Measurements from ENCODE around the gene SENP5.

SENP5 gene

DNA sequence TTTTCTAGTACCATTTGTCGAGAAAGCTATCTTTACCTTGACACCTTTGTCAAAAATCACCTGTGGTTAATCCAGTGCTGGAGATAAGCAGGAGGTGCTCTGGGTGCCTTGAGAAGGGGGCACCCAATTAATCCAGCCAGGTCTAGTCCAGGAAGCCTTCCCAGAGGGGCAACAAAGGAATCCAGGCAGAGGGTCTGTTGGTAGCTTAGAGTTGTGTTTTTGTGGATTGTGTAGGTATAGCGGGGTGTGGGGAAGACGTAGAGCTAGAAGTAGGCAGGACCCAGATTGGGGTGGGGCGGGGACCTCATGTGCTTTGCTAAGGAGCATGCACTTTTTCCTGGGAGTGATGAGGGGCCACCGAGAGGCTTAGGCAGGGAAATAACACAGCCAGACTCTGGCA, 106.9 kb downstream of the SENP5 start:
- no peak for DNase-seq (ENCODE audit: low read depth, low spot score)
- Histone ChIP-seq H3K9ac (ENCODE audit: insufficient read length, low read depth) (no peak overlapping the region), H3K4me1 (ENCODE audit: insufficient read depth, insufficient read length) (no peaks in the 10 kb centered on the region)

DNA sequence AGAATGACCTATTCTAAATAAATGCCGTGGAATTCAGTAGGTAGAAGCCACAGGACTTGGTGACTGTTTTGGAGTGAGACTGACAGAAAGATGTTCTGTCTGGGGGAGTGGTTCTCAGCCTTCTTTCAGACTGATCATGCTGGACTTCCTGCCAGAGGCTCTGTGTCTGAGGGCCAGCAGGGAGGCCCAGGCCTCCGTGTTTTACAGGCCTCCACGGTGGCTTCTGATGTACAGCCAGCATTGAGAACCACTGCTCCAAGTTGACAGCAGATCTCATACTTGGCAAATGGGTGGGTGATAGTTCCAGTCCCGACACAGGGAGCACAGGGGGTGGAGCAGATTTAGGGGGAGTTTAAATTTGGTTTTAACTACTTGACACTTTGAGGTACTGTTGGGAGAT, 107.6 kb downstream of the SENP5 start:
- no peaks in the 10 kb centered on the region for H3K4me1 ChIP-seq (ENCODE audit: insufficient read depth, insufficient read length)
- no peak overlapping the region for H3K4me3 ChIP-seq (ENCODE audit: insufficient read length, low read depth)
- TF ChIP-seq YY1 (IDR thresholded peaks at IDR 0.05; ENCODE audit: insufficient read depth, insufficient read length): no peak
- TF ChIP-seq ZNF274 (IDR thresholded peaks at IDR 0.05; ENCODE audit: low read depth, low read length): no peak
- no peak for TF ChIP-seq SUZ12 (IDR thresholded peaks at IDR 0.05; ENCODE audit: extremely low read depth, insufficient read depth, insufficient read length)
- no peaks in the 10 kb centered on the region for H3K36me3 ChIP-seq (ENCODE audit: insufficient read depth, insufficient read length, low read length)
- DNase-seq (ENCODE audit: low read depth, low spot score): no peak
- peaks cover 13% of the 10 kb centered on the region for H3K27me3 ChIP-seq (ENCODE audit: insufficient read depth, insufficient read length)
- peaks cover 22% of the 10 kb centered on the region for H3K9me3 ChIP-seq (ENCODE audit: insufficient read depth, low read length)
- H3K9ac ChIP-seq (ENCODE audit: insufficient read length, low read depth): no peak overlapping the region

More for the DNA sequence above, 106.9 kb downstream of the SENP5 start:
- peaks cover 20% of the 10 kb centered on the region for H3K27me3 ChIP-seq (ENCODE audit: insufficient read depth, insufficient read length)
- no peak for TF ChIP-seq ZNF274 (IDR thresholded peaks at IDR 0.05; ENCODE audit: low read depth, low read length)
- TF ChIP-seq YY1 (IDR thresholded peaks at IDR 0.05; ENCODE audit: insufficient read depth, insufficient read length): no peak
- no peak for TF ChIP-seq SUZ12 (IDR thresholded peaks at IDR 0.05; ENCODE audit: extremely low read depth, insufficient read depth, insufficient read length)
- H3K4me3 ChIP-seq (ENCODE audit: insufficient read length, low read depth): no peak overlapping the region
- H3K9me3 ChIP-seq (ENCODE audit: insufficient read depth, low read length): peaks cover 25% of the 10 kb centered on the region
- no peaks in the 10 kb centered on the region for H3K36me3 ChIP-seq (ENCODE audit: insufficient read depth, insufficient read length, low read length)

DNA sequence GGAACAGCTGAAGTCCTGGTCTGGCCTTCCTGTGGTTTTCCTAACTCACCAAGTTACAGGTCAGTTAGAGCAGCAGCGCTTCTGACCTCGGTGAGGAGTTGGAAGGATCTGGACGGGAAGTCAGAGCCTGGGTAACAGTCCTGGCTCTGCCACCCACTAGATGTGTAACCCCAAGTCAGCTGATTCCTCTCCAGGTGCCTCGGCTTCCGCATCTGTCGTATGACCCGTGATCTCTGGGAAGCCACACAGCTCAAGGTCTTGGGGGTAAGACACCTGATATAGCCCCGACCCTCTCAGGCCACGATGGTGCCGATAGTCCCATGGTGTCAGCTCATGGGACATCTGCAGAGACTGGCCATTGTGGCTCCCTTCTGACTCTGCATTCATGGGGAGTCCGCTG, 109.2 kb downstream of the SENP5 start:
- DNase-seq (ENCODE audit: low read depth, low spot score): no peak
- no peak for TF ChIP-seq YY1 (IDR thresholded peaks at IDR 0.05; ENCODE audit: insufficient read depth, insufficient read length)
- H3K27me3 ChIP-seq (ENCODE audit: insufficient read depth, insufficient read length): no peaks in the 10 kb centered on the region
- H3K4me3 ChIP-seq (ENCODE audit: insufficient read length, low read depth): no peak overlapping the region
- no peak overlapping the region for H3K9ac ChIP-seq (ENCODE audit: insufficient read length, low read depth)
- peaks cover 14% of the 10 kb centered on the region; the same call in 1 of the 2 replicates for H3K9me3 ChIP-seq (ENCODE audit: insufficient read depth, low read length)
- H3K4me1 ChIP-seq (ENCODE audit: insufficient read depth, insufficient read length): no peaks in the 10 kb centered on the region
- H3K36me3 ChIP-seq (ENCODE audit: insufficient read depth, insufficient read length, low read length): no peaks in the 10 kb centered on the region

DNA sequence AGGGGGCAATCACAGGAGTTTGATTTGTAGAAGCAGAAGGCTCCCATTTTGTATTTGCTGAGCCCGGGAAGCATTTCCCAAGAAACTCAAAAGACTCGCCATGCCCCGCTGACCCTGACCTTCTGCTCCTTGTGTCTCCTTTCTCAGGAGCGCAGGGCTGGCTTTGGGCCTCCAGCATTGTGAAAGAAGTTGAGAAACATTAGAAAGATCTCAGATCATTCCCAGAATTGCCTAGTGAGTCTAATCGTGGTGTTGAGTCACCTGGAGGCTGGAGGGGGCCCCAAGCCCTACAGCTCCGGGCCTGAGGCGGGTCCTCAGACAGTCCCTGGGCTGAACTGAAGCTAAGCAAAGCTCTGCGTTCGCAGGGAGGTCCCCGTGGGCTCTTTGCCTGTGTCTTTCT, 111.8 kb downstream of the SENP5 start:
- no peaks in the 10 kb centered on the region for H3K4me1 ChIP-seq (ENCODE audit: insufficient read depth, insufficient read length)
- H3K9ac ChIP-seq (ENCODE audit: insufficient read length, low read depth): no peak overlapping the region
- DNase-seq (ENCODE audit: low read depth, low spot score): no peak
- no peak overlapping the region for H3K4me3 ChIP-seq (ENCODE audit: insufficient read length, low read depth)
- no peaks in the 10 kb centered on the region for H3K27me3 ChIP-seq (ENCODE audit: insufficient read depth, insufficient read length)
- H3K9me3 ChIP-seq (ENCODE audit: insufficient read depth, low read length): peaks cover 24% of the 10 kb centered on the region
- no peaks in the 10 kb centered on the region for H3K36me3 ChIP-seq (ENCODE audit: insufficient read depth, insufficient read length, low read length)
- TF ChIP-seq YY1 (IDR thresholded peaks at IDR 0.05; ENCODE audit: insufficient read depth, insufficient read length): no peak
- TF ChIP-seq ZNF274 (IDR thresholded peaks at IDR 0.05; ENCODE audit: low read depth, low read length): no peak
- no peak for TF ChIP-seq SUZ12 (IDR thresholded peaks at IDR 0.05; ENCODE audit: extremely low read depth, insufficient read depth, insufficient read length)

DNA sequence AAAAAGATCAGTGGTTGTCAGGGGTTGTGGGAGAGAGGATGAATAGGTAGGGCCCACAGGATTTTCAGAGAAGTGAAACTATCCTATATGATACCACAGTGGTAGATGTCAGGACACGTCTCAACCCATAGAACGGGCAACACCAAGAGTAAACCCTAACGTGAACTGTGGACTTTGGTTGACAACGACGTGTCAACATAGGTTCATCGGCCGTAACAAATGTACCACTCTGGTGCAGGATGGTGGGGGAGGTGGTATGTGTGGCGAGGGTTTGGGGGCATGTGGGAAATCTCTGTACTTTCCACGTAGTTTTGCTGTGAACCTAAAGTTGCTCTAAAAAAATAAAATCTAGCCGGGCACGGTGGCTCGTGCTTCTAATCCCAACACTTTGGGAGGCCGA, 113.9 kb downstream of the SENP5 start:
- Histone ChIP-seq H3K36me3 (ENCODE audit: insufficient read depth, insufficient read length, low read length) (no peaks in the 10 kb centered on the region), H3K9me3 (ENCODE audit: insufficient read depth, low read length) (peaks cover 24% of the 10 kb centered on the region), H3K4me3 (ENCODE audit: insufficient read length, low read depth) (no peak overlapping the region), H3K4me1 (ENCODE audit: insufficient read depth, insufficient read length) (no peaks in the 10 kb centered on the region), H3K9ac (ENCODE audit: insufficient read length, low read depth) (no peak overlapping the region), H3K27me3 (ENCODE audit: insufficient read depth, insufficient read length) (no peaks in the 10 kb centered on the region)
- no peak for DNase-seq (ENCODE audit: low read depth, low spot score)
- no peak for TF ChIP-seq SUZ12 (IDR thresholded peaks at IDR 0.05; ENCODE audit: extremely low read depth, insufficient read depth, insufficient read length)
- TF ChIP-seq ZNF274 (IDR thresholded peaks at IDR 0.05; ENCODE audit: low read depth, low read length): no peak
- no peak for TF ChIP-seq YY1 (IDR thresholded peaks at IDR 0.05; ENCODE audit: insufficient read depth, insufficient read length)

DNA sequence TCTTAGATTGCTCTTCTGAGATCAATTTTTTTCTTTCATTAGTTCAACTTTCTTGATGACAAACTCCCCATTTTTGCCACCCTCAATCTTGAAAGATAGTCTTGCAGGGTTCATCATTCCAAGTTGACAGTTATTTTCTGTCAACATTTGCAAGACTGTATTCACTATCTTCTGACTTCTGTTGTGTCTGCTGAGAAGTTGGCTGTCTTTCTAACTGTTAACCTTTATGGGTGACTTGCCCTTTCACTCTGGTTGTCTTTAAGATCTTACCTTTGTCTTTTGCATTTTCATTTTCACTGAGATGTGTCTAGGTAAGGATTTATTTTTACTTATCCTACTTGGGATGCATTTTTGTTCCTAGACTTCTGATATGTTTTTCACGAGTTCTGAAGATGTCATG, 115.5 kb downstream of the SENP5 start:
- peaks cover 2% of the 10 kb centered on the region for H3K4me1 ChIP-seq (ENCODE audit: insufficient read depth, insufficient read length)
- H3K4me3 ChIP-seq (ENCODE audit: insufficient read length, low read depth): no peak overlapping the region
- H3K9me3 ChIP-seq (ENCODE audit: insufficient read depth, low read length): peaks cover 24% of the 10 kb centered on the region
- H3K9ac ChIP-seq (ENCODE audit: insufficient read length, low read depth): no peak overlapping the region
- no peak for TF ChIP-seq YY1 (IDR thresholded peaks at IDR 0.05; ENCODE audit: insufficient read depth, insufficient read length)
- no peak for TF ChIP-seq ZNF274 (IDR thresholded peaks at IDR 0.05; ENCODE audit: low read depth, low read length)
- no peak for TF ChIP-seq SUZ12 (IDR thresholded peaks at IDR 0.05; ENCODE audit: extremely low read depth, insufficient read depth, insufficient read length)
- H3K36me3 ChIP-seq (ENCODE audit: insufficient read depth, insufficient read length, low read length): no peaks in the 10 kb centered on the region
- H3K27me3 ChIP-seq (ENCODE audit: insufficient read depth, insufficient read length): no peaks in the 10 kb centered on the region
- no peak for DNase-seq (ENCODE audit: low read depth, low spot score)
